ENCODE measurements around the gene RTBDN. TPM values are rescaled to one million over a fixed set of nuclear protein-coding genes. Genes with fewer than 3 reads are reported as not detected.

The RTBDN gene
- total RNA-seq, 1 donor from 2014 or later: not detected

GRCh38 chr19:12793290-12794195 lies 40.8 kb downstream of the RTBDN start:
- DNase-seq (ENCODE audit: low spot score) (peak; percentile 98), ATAC-seq (peak; percentile 49)

DNA sequence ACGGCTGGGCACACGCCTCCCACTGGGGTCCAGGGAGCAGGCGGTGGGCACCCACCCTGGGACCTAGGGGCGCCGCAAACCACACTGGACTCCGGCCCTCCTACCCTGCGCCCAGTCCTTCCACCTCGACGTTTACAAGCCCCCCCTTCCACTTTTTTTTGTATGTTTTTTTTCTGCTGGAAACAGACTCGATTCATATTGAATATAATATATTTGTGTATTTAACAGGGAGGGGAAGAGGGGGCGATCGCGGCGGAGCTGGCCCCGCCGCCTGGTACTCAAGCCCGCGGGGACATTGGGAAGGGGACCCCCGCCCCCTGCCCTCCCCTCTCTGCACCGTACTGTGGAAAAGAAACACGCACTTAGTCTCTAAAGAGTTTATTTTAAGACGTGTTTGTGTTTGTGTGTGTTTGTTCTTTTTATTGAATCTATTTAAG lies 41.5 kb downstream of the RTBDN start:
- ATAC-seq (no peak), DNase-seq (ENCODE audit: low spot score) (no peak)

DNA sequence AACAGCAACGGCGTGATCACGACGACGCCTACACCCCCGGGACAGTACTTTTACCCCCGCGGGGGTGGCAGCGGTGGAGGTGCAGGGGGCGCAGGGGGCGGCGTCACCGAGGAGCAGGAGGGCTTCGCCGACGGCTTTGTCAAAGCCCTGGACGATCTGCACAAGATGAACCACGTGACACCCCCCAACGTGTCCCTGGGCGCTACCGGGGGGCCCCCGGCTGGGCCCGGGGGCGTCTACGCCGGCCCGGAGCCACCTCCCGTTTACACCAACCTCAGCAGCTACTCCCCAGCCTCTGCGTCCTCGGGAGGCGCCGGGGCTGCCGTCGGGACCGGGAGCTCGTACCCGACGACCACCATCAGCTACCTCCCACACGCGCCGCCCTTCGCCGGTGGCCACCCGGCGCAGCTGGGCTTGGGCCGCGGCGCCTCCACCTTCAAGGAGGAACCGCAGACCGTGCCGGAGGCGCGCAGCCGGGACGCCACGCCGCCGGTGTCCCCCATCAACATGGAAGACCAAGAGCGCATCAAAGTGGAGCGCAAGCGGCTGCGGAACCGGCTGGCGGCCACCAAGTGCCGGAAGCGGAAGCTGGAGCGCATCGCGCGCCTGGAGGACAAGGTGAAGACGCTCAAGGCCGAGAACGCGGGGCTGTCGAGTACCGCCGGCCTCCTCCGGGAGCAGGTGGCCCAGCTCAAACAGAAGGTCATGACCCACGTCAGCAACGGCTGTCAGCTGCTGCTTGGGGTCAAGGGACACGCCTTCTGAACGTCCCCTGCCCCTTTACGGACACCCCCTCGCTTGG lies 42.1 kb downstream of the RTBDN start:
- peak; percentile 80 for DNase-seq (ENCODE audit: low spot score)
- peak; percentile 0 for ATAC-seq

DNA sequence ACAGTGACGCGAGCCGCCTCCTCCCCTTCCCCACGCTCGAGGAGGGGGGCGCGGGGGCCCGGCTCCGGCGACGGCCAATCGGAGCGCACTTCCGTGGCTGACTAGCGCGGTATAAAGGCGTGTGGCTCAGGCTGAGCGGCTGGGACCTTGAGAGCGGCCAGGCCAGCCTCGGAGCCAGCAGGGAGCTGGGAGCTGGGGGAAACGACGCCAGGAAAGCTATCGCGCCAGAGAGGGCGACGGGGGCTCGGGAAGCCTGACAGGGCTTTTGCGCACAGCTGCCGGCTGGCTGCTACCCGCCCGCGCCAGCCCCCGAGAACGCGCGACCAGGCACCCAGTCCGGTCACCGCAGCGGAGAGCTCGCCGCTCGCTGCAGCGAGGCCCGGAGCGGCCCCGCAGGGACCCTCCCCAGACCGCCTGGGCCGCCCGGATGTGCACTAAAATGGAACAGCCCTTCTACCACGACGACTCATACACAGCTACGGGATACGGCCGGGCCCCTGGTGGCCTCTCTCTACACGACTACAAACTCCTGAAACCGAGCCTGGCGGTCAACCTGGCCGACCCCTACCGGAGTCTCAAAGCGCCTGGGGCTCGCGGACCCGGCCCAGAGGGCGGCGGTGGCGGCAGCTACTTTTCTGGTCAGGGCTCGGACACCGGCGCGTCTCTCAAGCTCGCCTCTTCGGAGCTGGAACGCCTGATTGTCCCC lies 42.9 kb downstream of the RTBDN start, which contains the start of gene JUNB:
TSS of gene JUNB (plus strand) at position 142 of the 706 bp plus-strand sequence. CDS start at position 428, 286 bp downstream.
- peak; percentile 99 for DNase-seq (ENCODE audit: low spot score)
- peak; percentile 55 for ATAC-seq

- DNase-seq (ENCODE audit: low spot score) (no peak), ATAC-seq (no peak)
These were observed 43.6 kb downstream of the RTBDN start for GRCh38 chr19:12790628-12791344.

- peak; percentile 97 for DNase-seq (ENCODE audit: low spot score)
- ATAC-seq: peak; percentile 50
These were observed 44.3 kb downstream of the RTBDN start for GRCh38 chr19:12789904-12790619.

DNA sequence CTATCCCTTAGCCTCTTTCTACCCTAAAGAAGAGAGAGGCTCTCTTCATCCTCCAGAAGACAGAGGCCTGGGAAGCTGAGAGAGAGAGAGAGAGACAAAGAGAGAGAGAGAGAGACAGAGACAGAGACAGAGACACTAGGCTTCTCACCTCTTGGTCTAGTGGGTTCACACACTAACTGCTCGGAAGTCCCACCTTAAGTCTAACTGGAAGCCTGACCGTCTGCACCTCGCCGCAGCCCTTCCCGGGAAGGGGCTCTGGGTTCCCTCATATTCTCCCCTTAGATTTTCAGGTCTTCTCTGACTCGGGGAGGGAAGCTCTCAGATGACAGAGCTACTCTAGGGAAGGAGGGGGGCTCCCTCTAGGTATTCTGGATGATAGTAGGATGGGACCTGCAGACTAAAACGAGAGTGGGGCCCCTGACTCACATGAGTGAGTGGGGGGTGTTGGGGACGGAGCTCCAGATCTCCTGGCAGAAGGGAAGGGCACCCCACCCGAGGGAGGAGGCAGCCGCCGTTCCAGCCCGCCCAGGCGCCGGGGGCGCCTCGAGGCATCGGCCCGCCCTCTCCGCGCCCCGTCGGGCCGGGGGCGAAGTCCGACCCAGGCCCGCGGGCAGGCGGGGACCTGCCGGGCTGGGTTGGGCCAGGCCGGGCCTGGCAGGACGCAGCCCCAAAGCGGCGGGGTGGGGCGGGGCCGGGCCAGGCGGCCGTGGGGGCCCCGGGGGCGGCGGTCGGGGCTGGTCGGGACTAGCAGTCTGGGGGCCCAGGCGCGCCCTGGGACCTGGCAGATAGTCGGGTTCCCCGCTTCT lies 45.1 kb downstream of the RTBDN start:
- ATAC-seq (peak; percentile 33), DNase-seq (ENCODE audit: low spot score) (no peak)

GRCh38 chr19:12788682-12789097 lies 45.7 kb downstream of the RTBDN start:
- DNase-seq (ENCODE audit: low spot score) (peak; percentile 85), ATAC-seq (peak; percentile 1)

DNA sequence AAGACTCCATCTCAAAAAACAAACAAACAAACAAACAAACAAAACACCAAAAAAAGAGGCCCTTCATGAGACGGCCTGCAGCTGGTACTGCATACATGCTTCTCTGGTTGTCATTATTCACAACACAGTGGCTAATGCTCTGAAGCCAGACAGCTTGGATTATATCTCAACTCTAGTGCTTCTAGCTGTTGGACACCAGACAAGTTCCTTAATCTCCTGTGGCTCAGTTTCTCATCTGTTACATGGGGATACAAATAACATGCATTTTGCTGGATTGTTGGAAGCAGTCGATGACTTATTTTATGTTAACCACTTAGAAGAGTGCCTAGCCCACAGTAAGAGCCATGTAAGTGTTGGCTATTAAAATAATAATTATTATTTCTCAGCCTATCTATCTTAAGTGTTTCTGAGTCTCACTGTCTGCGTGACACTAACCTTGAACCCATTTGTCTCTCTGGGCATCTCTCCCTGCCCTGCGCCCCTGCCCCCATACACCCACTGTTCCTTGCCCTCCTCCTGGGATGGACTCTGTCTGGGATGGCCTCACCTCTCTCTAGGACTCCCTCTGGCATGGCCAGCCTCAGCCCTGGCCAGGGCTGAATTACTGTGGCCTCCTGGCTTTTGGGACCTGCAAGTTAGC lies 46.2 kb downstream of the RTBDN start:
- DNase-seq (ENCODE audit: low spot score): no peak
- no peak for ATAC-seq

GRCh38 chr19:12787458-12787857 lies 46.9 kb downstream of the RTBDN start:
- ATAC-seq (no peak), DNase-seq (ENCODE audit: low spot score) (no peak)

GRCh38 chr19:12786952-12787351 lies 47.4 kb downstream of the RTBDN start:
- no peak for ATAC-seq
- DNase-seq (ENCODE audit: low spot score): no peak

GRCh38 chr19:12786141-12786870 lies 48.1 kb downstream of the RTBDN start:
- DNase-seq (ENCODE audit: low spot score) (peak; percentile 73), ATAC-seq (no peak)

- DNase-seq (ENCODE audit: low spot score): no peak
These were observed 48.8 kb downstream of the RTBDN start for GRCh38 chr19:12785431-12786031.

GRCh38 chr19:12784871-12785430 lies 49.4 kb downstream of the RTBDN start:
- ATAC-seq: no peak
- DNase-seq (ENCODE audit: low spot score): no peak

More at GRCh38 chr19:12785431-12786031, 48.8 kb downstream of the RTBDN start:
- ATAC-seq: no peak

DNA sequence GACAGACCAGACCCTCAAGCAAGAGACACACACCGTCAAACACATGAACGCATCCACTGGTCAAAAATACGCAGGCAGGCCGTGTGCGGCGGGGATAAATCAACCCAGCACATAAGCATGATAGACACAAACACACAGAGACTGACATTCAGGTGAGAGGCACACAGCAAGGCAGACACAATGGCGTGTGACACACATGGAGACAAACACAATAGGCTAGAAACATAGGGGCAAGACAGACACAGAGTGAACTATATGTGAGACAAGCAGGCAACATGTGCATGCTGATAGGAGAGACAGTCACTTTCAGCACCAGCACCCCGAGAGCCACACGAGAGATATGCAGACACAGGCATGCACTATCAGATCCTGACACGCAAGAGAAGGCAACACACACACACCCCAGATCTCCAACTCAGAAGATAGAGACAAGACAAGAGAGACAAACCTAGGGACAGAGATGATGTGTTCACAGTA lies 49.9 kb downstream of the RTBDN start:
- DNase-seq (ENCODE audit: low spot score): no peak
- ATAC-seq: no peak

DNA sequence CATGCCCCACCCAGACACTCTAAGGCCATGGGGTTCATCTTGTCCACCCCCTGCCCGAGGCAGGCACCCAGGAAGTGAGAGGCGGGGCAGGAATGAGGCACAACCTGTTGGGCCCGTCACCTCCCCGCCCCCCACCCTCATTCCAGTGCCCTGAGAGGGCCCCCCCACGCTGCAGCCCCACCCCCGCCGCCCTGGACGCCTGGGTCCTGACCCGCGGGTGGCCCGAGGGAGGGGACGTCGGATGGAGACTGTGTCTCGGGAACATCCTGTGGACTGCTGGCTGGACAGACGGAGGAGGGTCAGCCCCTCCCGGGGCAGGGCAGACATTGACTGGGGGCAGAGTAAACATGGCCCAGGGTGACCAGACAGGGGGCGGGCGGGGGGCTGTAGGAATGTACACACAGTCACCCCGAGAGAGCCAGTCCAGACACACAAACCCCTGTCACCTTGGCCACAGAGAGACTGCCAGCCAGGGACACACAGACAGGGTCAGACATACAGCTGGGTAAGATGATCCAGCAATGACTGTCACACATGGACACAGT lies 50.5 kb downstream of the RTBDN start:
- peak; percentile 4 for ATAC-seq
- peak; percentile 60 for DNase-seq (ENCODE audit: low spot score)

Data from left lobe of liver (tissue), 2 donors.